ENCODE data around the gene PRKAR2A. TPM values are rescaled to one million over a fixed set of nuclear protein-coding genes. Genes with fewer than 3 reads are reported as not detected.

Gene PRKAR2A
- total and polyA plus RNA-seq, 2 experiments from 2014 or later: 13.5 to 30.2 TPM

DNA sequence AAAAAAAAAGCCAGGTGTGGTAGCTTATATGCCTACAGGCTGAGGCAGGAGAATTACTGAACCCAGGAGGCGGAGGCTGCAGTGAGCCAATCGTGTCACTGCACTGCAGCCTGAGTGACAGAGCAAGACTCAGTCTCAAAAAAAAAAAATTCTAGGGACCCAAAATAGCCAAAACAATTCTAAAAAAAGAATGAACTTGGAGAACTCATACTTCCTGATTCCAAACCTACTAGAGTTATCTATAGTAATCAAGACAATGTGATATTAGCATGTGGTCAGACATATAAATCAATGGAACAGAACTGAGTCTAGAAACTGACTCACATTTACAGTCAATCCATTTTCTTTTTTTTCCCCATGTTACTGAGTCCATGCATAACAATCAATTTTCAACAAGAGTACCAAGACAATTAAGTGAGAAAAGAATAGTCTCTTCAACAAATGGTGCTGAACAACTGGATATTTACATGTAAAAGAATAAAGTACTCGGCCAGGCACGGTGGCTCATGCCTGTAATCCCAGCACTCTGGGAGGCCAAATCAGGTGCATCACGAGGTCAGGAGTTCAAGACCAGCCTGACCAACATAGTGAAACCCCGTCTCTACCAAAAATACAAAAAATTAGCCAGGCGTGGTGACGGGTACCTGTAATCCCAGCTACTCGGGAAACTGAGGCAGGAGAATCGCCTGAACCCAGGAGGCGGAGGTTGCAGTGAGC, 11.9 kb downstream of the PRKAR2A start (continued):
- TF ChIP-seq, protein P1, sequence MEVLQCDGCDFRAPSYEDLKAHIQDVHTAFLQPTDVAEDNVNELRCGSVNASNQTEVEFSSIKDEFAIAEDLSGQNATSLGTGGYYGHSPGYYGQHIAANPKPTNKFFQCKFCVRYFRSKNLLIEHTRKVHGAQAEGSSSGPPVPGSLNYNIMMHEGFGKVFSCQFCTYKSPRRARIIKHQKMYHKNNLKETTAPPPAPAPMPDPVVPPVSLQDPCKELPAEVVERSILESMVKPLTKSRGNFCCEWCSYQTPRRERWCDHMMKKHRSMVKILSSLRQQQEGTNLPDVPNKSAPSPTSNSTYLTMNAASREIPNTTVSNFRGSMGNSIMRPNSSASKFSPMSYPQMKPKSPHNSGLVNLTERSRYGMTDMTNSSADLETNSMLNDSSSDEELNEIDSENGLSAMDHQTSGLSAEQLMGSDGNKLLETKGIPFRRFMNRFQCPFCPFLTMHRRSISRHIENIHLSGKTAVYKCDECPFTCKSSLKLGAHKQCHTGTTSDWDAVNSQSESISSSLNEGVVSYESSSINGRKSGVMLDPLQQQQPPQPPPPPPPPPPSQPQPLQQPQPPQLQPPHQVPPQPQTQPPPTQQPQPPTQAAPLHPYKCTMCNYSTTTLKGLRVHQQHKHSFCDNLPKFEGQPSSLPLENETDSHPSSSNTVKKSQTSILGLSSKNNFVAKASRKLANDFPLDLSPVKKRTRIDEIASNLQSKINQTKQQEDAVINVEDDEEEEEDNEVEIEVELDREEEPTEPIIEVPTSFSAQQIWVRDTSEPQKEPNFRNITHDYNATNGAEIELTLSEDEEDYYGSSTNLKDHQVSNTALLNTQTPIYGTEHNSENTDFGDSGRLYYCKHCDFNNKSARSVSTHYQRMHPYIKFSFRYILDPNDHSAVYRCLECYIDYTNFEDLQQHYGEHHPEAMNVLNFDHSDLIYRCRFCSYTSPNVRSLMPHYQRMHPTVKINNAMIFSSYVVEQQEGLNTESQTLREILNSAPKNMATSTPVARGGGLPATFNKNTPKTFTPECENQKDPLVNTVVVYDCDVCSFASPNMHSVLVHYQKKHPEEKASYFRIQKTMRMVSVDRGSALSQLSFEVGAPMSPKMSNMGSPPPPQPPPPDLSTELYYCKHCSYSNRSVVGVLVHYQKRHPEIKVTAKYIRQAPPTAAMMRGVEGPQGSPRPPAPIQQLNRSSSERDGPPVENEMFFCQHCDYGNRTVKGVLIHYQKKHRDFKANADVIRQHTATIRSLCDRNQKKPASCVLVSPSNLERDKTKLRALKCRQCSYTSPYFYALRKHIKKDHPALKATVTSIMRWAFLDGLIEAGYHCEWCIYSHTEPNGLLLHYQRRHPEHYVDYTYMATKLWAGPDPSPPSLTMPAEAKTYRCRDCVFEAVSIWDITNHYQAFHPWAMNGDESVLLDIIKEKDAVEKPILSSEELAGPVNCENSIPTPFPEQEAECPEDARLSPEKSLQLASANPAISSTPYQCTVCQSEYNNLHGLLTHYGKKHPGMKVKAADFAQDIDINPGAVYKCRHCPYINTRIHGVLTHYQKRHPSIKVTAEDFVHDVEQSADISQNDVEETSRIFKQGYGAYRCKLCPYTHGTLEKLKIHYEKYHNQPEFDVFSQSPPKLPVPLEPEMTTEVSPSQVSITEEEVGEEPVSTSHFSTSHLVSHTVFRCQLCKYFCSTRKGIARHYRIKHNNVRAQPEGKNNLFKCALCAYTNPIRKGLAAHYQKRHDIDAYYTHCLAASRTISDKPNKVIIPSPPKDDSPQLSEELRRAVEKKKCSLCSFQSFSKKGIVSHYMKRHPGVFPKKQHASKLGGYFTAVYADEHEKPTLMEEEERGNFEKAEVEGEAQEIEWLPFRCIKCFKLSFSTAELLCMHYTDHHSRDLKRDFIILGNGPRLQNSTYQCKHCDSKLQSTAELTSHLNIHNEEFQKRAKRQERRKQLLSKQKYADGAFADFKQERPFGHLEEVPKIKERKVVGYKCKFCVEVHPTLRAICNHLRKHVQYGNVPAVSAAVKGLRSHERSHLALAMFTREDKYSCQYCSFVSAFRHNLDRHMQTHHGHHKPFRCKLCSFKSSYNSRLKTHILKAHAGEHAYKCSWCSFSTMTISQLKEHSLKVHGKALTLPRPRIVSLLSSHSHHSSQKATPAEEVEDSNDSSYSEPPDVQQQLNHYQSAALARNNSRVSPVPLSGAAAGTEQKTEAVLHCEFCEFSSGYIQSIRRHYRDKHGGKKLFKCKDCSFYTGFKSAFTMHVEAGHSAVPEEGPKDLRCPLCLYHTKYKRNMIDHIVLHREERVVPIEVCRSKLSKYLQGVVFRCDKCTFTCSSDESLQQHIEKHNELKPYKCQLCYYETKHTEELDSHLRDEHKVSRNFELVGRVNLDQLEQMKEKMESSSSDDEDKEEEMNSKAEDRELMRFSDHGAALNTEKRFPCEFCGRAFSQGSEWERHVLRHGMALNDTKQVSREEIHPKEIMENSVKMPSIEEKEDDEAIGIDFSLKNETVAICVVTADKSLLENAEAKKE (CRISPR knock-in tag; IDR thresholded peaks at IDR 0.05): no peak
- TF ChIP-seq EZH2 (IDR thresholded peaks at IDR 0.05; ENCODE audit: low read depth, unreplicated experiment): no peak
- TF ChIP-seq, protein P2, sequence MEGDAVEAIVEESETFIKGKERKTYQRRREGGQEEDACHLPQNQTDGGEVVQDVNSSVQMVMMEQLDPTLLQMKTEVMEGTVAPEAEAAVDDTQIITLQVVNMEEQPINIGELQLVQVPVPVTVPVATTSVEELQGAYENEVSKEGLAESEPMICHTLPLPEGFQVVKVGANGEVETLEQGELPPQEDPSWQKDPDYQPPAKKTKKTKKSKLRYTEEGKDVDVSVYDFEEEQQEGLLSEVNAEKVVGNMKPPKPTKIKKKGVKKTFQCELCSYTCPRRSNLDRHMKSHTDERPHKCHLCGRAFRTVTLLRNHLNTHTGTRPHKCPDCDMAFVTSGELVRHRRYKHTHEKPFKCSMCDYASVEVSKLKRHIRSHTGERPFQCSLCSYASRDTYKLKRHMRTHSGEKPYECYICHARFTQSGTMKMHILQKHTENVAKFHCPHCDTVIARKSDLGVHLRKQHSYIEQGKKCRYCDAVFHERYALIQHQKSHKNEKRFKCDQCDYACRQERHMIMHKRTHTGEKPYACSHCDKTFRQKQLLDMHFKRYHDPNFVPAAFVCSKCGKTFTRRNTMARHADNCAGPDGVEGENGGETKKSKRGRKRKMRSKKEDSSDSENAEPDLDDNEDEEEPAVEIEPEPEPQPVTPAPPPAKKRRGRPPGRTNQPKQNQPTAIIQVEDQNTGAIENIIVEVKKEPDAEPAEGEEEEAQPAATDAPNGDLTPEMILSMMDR (conservative IDR thresholded peaks at IDR 0.05; ENCODE audit: low read depth in 2 of 2): no peak
- TF ChIP-seq, protein P3, sequence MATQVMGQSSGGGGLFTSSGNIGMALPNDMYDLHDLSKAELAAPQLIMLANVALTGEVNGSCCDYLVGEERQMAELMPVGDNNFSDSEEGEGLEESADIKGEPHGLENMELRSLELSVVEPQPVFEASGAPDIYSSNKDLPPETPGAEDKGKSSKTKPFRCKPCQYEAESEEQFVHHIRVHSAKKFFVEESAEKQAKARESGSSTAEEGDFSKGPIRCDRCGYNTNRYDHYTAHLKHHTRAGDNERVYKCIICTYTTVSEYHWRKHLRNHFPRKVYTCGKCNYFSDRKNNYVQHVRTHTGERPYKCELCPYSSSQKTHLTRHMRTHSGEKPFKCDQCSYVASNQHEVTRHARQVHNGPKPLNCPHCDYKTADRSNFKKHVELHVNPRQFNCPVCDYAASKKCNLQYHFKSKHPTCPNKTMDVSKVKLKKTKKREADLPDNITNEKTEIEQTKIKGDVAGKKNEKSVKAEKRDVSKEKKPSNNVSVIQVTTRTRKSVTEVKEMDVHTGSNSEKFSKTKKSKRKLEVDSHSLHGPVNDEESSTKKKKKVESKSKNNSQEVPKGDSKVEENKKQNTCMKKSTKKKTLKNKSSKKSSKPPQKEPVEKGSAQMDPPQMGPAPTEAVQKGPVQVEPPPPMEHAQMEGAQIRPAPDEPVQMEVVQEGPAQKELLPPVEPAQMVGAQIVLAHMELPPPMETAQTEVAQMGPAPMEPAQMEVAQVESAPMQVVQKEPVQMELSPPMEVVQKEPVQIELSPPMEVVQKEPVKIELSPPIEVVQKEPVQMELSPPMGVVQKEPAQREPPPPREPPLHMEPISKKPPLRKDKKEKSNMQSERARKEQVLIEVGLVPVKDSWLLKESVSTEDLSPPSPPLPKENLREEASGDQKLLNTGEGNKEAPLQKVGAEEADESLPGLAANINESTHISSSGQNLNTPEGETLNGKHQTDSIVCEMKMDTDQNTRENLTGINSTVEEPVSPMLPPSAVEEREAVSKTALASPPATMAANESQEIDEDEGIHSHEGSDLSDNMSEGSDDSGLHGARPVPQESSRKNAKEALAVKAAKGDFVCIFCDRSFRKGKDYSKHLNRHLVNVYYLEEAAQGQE (IDR thresholded peaks at IDR 0.05; ENCODE audit: unreplicated experiment): no peak
- TF ChIP-seq, protein P4, sequence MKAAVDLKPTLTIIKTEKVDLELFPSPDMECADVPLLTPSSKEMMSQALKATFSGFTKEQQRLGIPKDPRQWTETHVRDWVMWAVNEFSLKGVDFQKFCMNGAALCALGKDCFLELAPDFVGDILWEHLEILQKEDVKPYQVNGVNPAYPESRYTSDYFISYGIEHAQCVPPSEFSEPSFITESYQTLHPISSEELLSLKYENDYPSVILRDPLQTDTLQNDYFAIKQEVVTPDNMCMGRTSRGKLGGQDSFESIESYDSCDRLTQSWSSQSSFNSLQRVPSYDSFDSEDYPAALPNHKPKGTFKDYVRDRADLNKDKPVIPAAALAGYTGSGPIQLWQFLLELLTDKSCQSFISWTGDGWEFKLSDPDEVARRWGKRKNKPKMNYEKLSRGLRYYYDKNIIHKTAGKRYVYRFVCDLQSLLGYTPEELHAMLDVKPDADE (IDR thresholded peaks at IDR 0.05): no peak
- TF ChIP-seq JUNB (IDR thresholded peaks at IDR 0.05; ENCODE audit: unreplicated experiment): no peak
- TF ChIP-seq STAT1 (IDR thresholded peaks at IDR 0.05; ENCODE audit: unreplicated experiment): no peak
- TF ChIP-seq ZNF331 (CRISPR knock-in tag; IDR thresholded peaks at IDR 0.05; ENCODE audit: low read depth): no peak
- no peak for TF ChIP-seq ZNF114 (CRISPR knock-in tag; IDR thresholded peaks at IDR 0.05)
